C4-2B (cell line): Measurements from ENCODE around the gene ARX.

ENCODE experiments used
- H3K27ac ChIP-seq: fragments of 450-650 bp; 2 replicates; pipeline ENCODE4 v1.5.1; 2017
- CTCF ChIP-seq: fragments of 450-650 bp; conservative IDR thresholded peaks from 2 replicates; pipeline ENCODE4 v1.5.1; 2017; ENCODE audit warnings: mild to moderate bottlenecking
- ZFX ChIP-seq: fragments of 450-650 bp; IDR thresholded peaks from 2 replicates; pipeline ENCODE4 v1.6.1; 2017

Gene ARX

GRCh38 chrX:24956828-24957227 is 58.9 kb downstream of the ARX start:
- no peak for TF ChIP-seq CTCF
- TF ChIP-seq ZFX: no peak
- H3K27ac ChIP-seq: no peak overlapping the region

GRCh38 chrX:24955372-24955930 is 60.3 kb downstream of the ARX start:
- no peak overlapping the region for H3K27ac ChIP-seq
- TF ChIP-seq CTCF (no peak), ZFX (no peak)

- H3K27ac ChIP-seq: no peak overlapping the region
- TF ChIP-seq ZFX (no peak), CTCF (no peak)
Measured at GRCh38 chrX:24954732-24955131, 61.0 kb downstream of the ARX start.
